Neural progenitor cell (in vitro differentiated cells): Measurements from ENCODE around the gene BGLAP. TPM values are rescaled to one million over a fixed set of nuclear protein-coding genes. Genes with fewer than 3 reads are reported as not detected.
A peak's percentile ranks its signal among the peaks of the same experiment; 100 is the strongest.

Experiments used
- DNase-seq: peaks from one replicate; pipeline ENCODE4 v3.0.0-alpha.2; 2016; ENCODE audit warnings: low spot score
- H2AFZ ChIP-seq: fragments of 200-600 bp; sonication (generic); replicated peaks from 2 replicates; pipeline ENCODE4 v1.6.1; 2016; ENCODE audit warnings: antibody characterized with exemption
- H3F3A ChIP-seq: fragments of 200-600 bp; sonication (generic); 2 replicates; pipeline ENCODE4 v1.6.1; 2016; ENCODE audit warnings: antibody characterized with exemption, low read depth
- H3K27ac ChIP-seq: fragments of 200-600 bp; sonication (generic); 2 replicates; pipeline ENCODE4 v1.5.1; 2016; ENCODE audit warnings: mild to moderate bottlenecking
- H3K27me3 ChIP-seq: fragments of 200-600 bp; sonication (generic); 2 replicates; pipeline ENCODE4 v1.6.1; 2016; ENCODE audit warnings: mild to moderate bottlenecking, moderate library complexity
- H3K36me3 ChIP-seq: fragments of 200-600 bp; sonication (generic); 2 replicates; pipeline ENCODE4 v1.5.1; 2016
- H3K4me1 ChIP-seq: fragments of 200-600 bp; sonication (generic); 2 replicates; pipeline ENCODE4 v1.6.1; 2016; ENCODE audit warnings: mixed run types
- H3K4me2 ChIP-seq: fragments of 200-600 bp; sonication (generic); 2 replicates; pipeline ENCODE4 v1.6.1; 2016
- H3K4me3 ChIP-seq: fragments of 200-600 bp; sonication (generic); 2 replicates; pipeline ENCODE4 v1.5.1; 2016
- H3K79me2 ChIP-seq: fragments of 200-600 bp; sonication (generic); 2 replicates; pipeline ENCODE4 v1.6.1; 2016; ENCODE audit warnings: low read depth
- H3K9ac ChIP-seq: fragments of 200-600 bp; sonication (generic); 2 replicates; pipeline ENCODE4 v1.6.1; 2016
- H3K9me3 ChIP-seq: fragments of 200-600 bp; sonication (generic); 2 replicates; pipeline ENCODE4 v1.5.1; 2016; ENCODE audit warnings: low read depth
- H4K20me1 ChIP-seq: fragments of 200-600 bp; sonication (generic); 2 replicates; pipeline ENCODE4 v1.6.1; 2016; ENCODE audit warnings: low read depth
- H3K27ac Mint-ChIP-seq: 3 replicates; pipeline ENCODE4 v1.8.0; 2021; ENCODE audit warnings: mixed read lengths
- H3K27me3 Mint-ChIP-seq: 2 replicates; pipeline ENCODE4 v1.8.0; 2022; ENCODE audit warnings: low read depth, mild to moderate bottlenecking, inconsistent platforms, moderate library complexity, mixed read lengths; ENCODE audit not compliant: insufficient read depth
- H3K36me3 Mint-ChIP-seq: 3 replicates; pipeline ENCODE4 v1.8.0; 2021; ENCODE audit warnings: mixed read lengths
- H3K4me1 Mint-ChIP-seq: 3 replicates; pipeline ENCODE4 v1.8.0; 2021; ENCODE audit warnings: mixed read lengths
- H3K4me3 Mint-ChIP-seq: 3 replicates; pipeline ENCODE4 v1.8.0; 2021; ENCODE audit warnings: mild to moderate bottlenecking, moderate library complexity, mixed read lengths
- H3K9me3 Mint-ChIP-seq: 3 replicates; pipeline ENCODE4 v1.8.0; 2020; ENCODE audit warnings: mixed read lengths
- CTCF ChIP-seq: fragments of 200-600 bp; sonication (generic); IDR thresholded peaks from 2 replicates; pipeline ENCODE4 v1.5.1; 2017; ENCODE audit warnings: antibody characterized with exemption, mild to moderate bottlenecking
- EZH2 ChIP-seq: fragments of 200-600 bp; sonication (generic); IDR thresholded peaks from 2 replicates; pipeline ENCODE4 v1.6.1; 2017; ENCODE audit warnings: antibody characterized with exemption, mild to moderate bottlenecking, moderate library complexity
- EZH2phosphoT487 ChIP-seq: fragments of 200-600 bp; sonication (generic); IDR thresholded peaks from 2 replicates; pipeline ENCODE4 v1.6.1; 2017; ENCODE audit warnings: antibody characterized with exemption
- total RNA-seq: library from RNA; depleted of rRNA; stranded (reverse); fragments of >200 nt; gene quantifications from 2 replicates; pipeline ENCODE4 v1.2.3, GENCODE V29; 2015; ENCODE audit warnings: low replicate concordance

BGLAP gene
- total RNA-seq, 1 donor from 2014 or later = 0.22 TPM

- H3K79me2 ChIP-seq = peaks cover 47% of the 10 kb centered on the region
- peaks cover 6% of the 10 kb centered on the region for H4K20me1 ChIP-seq
- H3K27ac ChIP-seq = no peak overlapping the region
- TF ChIP-seq EZH2 (no peak), CTCF (no peak), EZH2phosphoT487 (no peak)
- peak overlapping the region; percentile 27 for H2AFZ ChIP-seq
- H3K36me3 Mint-ChIP-seq = peaks cover 2% of the 10 kb centered on the region
- H3K4me1 ChIP-seq = peaks cover 3% of the 10 kb centered on the region
- H3K9me3 Mint-ChIP-seq = no peaks in the 10 kb centered on the region
- no peaks in the 10 kb centered on the region for H3K9me3 ChIP-seq
- H3K9ac ChIP-seq = peak overlapping the region; percentile 83
- no peak for DNase-seq
- peaks cover 2% of the 10 kb centered on the region for H3K27me3 Mint-ChIP-seq
- H3K27ac Mint-ChIP-seq = peak overlapping the region; percentile 90
- H3K36me3 ChIP-seq = no peaks in the 10 kb centered on the region
- no peaks in the 10 kb centered on the region for H3F3A ChIP-seq
- peak overlapping the region; percentile 85 for H3K4me2 ChIP-seq
- H3K4me3 ChIP-seq = peak overlapping the region; percentile 84
- H3K4me1 Mint-ChIP-seq = peaks cover 17% of the 10 kb centered on the region
- H3K4me3 Mint-ChIP-seq = peak overlapping the region; percentile 98
- H3K27me3 ChIP-seq = no peaks in the 10 kb centered on the region
Measured at GRCh38 chr1:156194300-156194652, 47.7 kb upstream of the BGLAP start.

GRCh38 chr1:156195853-156196252, 46.1 kb upstream of the BGLAP start:
- H3K4me3 ChIP-seq = no peak overlapping the region
- peaks cover 13% of the 10 kb centered on the region for H3K36me3 Mint-ChIP-seq
- H3K4me2 ChIP-seq = no peak overlapping the region
- TF ChIP-seq EZH2phosphoT487 (no peak), EZH2 (no peak), CTCF (no peak)
- peaks cover 6% of the 10 kb centered on the region for H4K20me1 ChIP-seq
- peak overlapping the region; percentile 98 for H3K4me3 Mint-ChIP-seq
- no peaks in the 10 kb centered on the region for H3K27me3 ChIP-seq
- peaks cover 3% of the 10 kb centered on the region for H3K4me1 ChIP-seq
- no peaks in the 10 kb centered on the region for H3K9me3 ChIP-seq
- no peaks in the 10 kb centered on the region for H3F3A ChIP-seq
- H3K27ac Mint-ChIP-seq = no peak overlapping the region
- peaks cover 2% of the 10 kb centered on the region for H3K27me3 Mint-ChIP-seq
- no peaks in the 10 kb centered on the region for H3K36me3 ChIP-seq
- DNase-seq = no peak
- no peaks in the 10 kb centered on the region for H3K9me3 Mint-ChIP-seq
- H3K4me1 Mint-ChIP-seq = peaks cover 17% of the 10 kb centered on the region
- peaks cover 47% of the 10 kb centered on the region for H3K79me2 ChIP-seq
- H3K9ac ChIP-seq = no peak overlapping the region
- no peak overlapping the region for H3K27ac ChIP-seq
- no peak overlapping the region for H2AFZ ChIP-seq

GRCh38 chr1:156196445-156196844, 45.5 kb upstream of the BGLAP start:
- no peaks in the 10 kb centered on the region for H3F3A ChIP-seq
- no peak overlapping the region for H3K4me2 ChIP-seq
- peaks cover 3% of the 10 kb centered on the region for H3K4me1 ChIP-seq
- Mint-ChIP-seq H3K9me3 (no peaks in the 10 kb centered on the region), H3K27me3 (peaks cover 2% of the 10 kb centered on the region), H3K4me3 (no peak overlapping the region), H3K36me3 (peaks cover 13% of the 10 kb centered on the region), H3K4me1 (peaks cover 17% of the 10 kb centered on the region), H3K27ac (no peak overlapping the region)
- H3K9me3 ChIP-seq = no peaks in the 10 kb centered on the region
- peaks cover 6% of the 10 kb centered on the region for H4K20me1 ChIP-seq
- H3K27me3 ChIP-seq = no peaks in the 10 kb centered on the region
- no peak overlapping the region for H3K9ac ChIP-seq
- TF ChIP-seq EZH2 = no peak
- no peak for TF ChIP-seq EZH2phosphoT487
- TF ChIP-seq CTCF = no peak
- no peak overlapping the region for H2AFZ ChIP-seq
- DNase-seq = no peak
- H3K27ac ChIP-seq = no peak overlapping the region
- H3K4me3 ChIP-seq = no peak overlapping the region
- H3K79me2 ChIP-seq = peaks cover 47% of the 10 kb centered on the region
- no peaks in the 10 kb centered on the region for H3K36me3 ChIP-seq
